Fibroblast of skin of right biceps (primary cell): ENCODE data around the gene PARVA.

Experiments
- DNase-seq: peaks from one replicate; pipeline ENCODE4 v3.0.0-alpha.2; 2013

Gene PARVA

DNA sequence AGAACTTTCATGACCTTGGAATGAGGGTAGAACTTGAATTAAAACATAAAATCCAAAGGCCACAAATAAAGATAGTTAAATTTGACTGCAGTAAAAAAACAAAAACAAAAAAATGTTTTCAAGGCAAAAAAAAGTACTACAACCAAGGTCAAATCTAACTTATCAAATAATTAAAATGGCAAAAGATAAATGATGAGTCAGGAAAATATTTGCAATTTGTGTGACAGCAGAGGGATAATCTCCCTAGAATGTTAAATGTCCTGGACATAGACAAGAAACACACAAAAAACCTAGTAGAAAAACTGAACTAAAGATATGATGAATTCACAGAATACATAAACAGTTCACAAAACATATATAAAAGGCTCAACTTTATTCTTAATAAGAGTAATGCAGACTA is 186.6 kb downstream of the PARVA start:
- DNase-seq: no peak

DNA sequence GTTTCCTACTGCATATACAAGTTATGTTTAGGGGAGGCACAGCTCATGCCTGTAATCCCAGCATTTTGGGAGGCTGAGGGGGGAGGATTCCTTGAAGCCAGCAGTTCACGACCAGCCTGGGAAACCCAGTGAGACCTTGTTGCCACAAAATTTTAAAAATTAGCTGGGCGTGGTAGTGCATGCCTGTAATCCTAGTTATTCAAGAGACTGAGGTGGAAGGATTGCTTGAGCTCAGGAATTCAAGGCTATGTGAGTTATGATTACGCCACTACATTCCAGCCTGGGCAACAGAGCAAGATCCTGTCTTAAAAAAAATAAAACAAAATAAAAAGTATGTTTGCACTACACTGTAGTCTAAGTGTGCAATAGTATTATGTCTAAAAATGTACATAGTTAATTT is 188.0 kb downstream of the PARVA start:
- peak; percentile 47 for DNase-seq

DNA sequence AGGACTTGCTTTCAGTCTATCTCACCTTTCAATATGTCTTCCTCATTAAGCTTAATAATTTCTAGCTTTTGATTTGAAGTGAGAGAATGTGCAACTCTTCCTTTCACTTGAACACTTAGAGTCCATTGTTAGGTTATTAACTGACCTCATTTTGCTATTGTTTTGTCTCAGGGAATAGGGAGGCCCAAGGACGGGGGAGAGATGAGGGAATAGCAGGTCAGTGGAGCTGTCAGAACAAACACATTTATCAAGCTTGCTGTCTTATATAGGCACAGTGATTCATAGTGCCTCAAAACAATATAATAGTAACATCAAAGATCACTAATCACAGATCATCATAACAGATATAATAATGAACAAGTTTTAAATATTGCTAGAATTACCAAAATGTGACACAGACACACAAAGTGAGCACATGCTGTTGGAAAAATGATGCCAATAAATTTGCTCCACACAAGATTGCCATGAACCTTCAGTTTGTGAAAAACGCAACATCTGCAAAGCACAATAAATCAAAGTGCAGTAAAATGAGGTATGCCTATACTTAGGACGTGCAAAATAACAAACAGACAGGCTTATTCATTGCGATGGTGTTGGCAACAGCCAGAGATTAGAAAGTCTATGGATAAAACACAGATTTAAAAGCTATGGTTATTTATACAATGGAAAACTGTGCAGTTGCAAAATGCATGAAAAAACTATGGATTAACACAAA is 190.5 kb downstream of the PARVA start:
- DNase-seq: no peak

DNA sequence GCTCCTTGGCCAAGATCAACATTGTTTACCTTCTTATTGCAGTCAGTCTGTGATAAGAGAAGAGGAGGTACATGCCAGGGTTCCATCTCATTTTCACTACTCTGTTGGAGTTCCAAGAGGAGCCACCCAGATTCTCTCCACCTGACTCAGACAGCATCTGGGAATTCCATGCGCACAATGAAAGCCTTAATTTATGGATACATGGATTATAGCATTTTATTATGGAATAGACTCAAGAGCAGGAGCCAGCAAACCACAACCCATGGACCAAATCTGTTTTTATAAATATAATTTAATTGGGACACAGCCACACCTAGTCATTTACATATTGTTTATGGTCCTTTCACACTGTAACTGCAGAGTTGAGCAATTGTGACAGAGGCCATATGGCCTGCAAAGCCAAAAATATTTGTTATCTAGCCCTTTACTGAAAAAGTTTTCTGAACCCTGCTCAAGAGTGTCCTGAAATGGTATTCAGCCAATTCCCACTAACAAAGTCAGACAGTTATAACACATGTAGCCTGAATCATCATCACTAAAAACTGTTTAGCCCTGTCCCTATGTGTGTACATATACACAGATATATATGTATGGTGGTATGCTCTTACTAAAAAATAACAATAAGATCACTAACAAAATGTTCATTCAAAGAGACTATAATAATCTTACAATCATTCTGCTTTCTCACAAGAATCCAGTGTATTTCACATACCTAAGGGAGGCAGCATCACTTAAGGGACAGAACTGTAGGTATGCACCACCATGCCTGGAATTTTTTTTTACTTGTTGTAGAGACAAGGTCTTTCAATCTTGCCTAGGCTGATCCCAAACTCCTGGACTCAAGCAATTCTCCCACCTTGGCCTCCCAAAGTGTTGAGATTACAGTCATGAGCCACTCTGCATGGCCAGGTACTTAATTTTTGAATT is 192.4 kb downstream of the PARVA start:
- peak; percentile 74 for DNase-seq

DNA sequence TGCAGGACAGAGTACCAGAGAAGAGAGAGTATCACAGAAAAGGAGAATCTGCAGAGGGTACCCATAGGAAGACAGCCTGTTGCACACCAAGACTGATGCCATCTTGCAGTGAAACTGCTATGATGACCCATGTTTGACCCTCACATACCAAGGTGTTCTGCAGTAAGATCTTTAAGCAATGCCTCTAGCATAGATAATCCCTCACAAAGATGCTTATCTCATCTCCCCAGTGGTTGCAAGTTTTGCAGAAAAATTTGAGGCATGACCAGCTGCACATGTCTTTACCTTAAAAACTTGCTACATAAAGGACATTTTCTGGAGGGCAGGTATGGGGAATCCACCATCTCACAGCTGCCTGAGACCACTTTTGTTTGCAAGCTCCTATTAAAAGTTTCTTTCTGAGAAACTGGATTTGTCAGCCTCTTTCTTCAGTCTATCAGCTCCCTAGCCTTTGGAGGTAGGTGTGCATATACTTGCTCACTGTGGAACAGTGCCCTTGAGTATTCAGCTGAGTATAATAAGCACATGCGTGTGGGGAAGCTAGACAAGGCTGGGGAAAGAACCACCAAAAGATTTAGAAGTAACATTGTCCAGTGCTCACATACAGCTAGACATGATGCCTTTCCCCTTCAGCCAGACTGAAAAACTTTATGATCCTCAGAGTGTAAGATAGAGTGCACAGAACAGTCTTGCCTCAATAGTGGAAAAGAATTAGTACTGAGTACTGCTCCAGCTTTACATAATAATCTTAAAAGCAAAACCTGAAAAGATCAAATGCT is 196.5 kb downstream of the PARVA start:
- DNase-seq: no peak

DNA sequence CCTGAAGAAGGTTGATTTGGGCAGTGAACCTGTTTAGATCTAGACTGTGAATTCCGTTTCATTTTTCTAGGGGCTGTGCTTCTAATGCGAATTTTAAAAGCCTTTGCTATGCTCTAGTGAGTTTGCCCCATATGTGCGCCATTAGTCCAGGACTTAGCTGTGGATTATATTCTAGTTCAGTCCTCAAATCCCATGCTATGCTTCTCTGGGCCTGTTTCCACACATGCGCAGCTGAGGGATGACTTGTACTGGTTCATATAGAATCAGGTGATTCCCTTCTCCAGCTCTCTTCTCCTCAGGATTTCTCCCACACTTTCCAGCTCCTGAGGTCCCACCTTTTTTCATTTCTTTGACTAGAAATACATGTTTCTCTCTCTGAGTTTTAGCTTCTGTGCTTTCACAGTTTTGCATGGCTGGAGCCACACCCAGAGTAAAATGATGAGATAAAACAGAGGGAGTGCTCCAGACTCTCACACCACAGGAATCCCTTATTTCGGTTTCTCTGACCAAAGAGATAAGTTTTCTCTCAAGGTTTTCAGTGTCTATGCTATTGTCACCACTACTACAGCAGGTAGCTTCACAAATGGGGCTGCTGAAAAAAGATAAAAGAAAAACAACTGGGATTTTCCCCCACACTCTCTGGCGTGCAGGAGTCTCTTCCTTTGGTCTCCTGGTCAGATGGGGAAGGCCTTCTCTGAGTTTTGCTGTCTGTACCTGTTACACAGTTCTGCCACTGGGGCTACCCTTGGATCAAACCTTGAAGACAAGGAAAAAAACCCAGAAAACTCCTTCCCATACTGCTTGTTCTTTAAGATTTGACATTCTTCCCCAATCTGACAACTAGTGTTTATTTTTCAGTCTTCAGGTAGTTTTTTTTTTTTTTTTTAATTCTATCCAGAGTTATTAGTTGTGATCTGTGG is 200.6 kb downstream of the PARVA start:
- no peak for DNase-seq

DNA sequence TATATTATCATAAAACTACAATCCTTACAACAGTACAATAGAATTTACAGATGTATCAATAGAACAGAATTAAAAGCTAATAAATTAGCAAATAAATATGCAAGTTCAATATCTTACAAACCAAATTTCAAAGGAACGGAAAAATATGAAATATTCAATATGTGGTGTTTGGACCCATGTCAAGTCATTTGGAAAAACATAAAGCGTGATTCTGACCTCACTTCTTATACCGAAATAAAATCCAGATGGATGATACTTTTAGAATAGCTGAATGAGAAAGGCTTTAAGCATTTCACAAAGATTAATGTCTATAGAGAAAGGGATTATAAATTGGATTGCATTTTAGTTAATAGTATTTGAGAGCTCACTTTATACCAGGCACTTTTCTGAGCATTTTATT is 204.0 kb downstream of the PARVA start:
- DNase-seq: peak; percentile 28

DNA sequence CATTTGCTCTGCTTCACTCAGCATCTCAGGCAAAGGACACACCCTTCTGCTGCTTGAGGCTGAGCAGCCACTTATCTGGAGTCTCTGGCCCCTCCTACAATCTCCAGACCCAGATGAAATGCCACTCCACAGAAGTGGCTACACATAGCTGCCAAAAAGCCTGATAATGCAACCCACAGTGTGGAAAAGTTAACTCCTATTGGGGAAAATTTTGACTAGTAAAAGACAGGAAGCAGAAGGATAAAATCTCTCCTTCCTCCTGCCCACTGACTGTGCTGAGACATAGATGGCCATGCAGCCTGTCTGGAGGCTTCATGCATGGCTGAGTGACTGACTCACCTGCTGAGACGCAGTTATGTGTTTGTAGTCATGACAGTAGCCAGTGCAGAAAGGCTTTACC is 204.6 kb downstream of the PARVA start:
- peak; percentile 91 for DNase-seq
